Brain microvascular endothelial cell (primary cell): ENCODE data around the gene CD1B.

Experiments
- DNase-seq: peaks from one replicate; pipeline ENCODE4 v3.0.0-alpha.2; 2020
- H3K27ac ChIP-seq: fragments of 250-450 bp; sonication (Bioruptor Pico); 2 replicates; pipeline ENCODE4 v1.5.1; 2020; ENCODE audit warnings: mild to moderate bottlenecking, moderate library complexity
- H3K27me3 ChIP-seq: fragments of 250-450 bp; sonication (Bioruptor Pico); replicated peaks from 2 replicates; pipeline ENCODE4 v1.5.1; 2020; ENCODE audit warnings: mild to moderate bottlenecking
- H3K36me3 ChIP-seq: fragments of 250-450 bp; sonication (Bioruptor Pico); replicated peaks from 2 replicates; pipeline ENCODE4 v1.5.1; 2020; ENCODE audit warnings: mild to moderate bottlenecking
- H3K4me3 ChIP-seq: 2 replicates; pipeline ENCODE4 v1.5.1; 2011; ENCODE audit warnings: low read depth, mild to moderate bottlenecking, control low read depth, low read length, moderate library complexity
- CTCF ChIP-seq: IDR thresholded peaks from 2 replicates; pipeline ENCODE4 v1.5.1; 2011; ENCODE audit warnings: low read depth, mild to moderate bottlenecking, moderate library complexity, low read length, control low read depth, inconsistent platforms; ENCODE audit errors: missing control alignments
- in situ Hi-C: cut with HindIII; loops from 2 replicates; pipeline ENCODE4 v1.10.0; 2017; ENCODE audit warnings: low sequenced_read_pairs, low pct_ligation_motif_present

CD1B gene

GRCh38 chr1:158331106-158331425 is 265 bp downstream of the CD1B start:
- Histone ChIP-seq H3K27me3 (no peaks in the 10 kb centered on the region), H3K4me3 (no peak overlapping the region), H3K27ac (no peak overlapping the region), H3K36me3 (no peaks in the 10 kb centered on the region)
- no peak for TF ChIP-seq CTCF
- in situ Hi-C loops, result no loop called here
- DNase-seq, result no peak

- Histone ChIP-seq H3K36me3 (no peaks in the 10 kb centered on the region), H3K27ac (no peak overlapping the region), H3K4me3 (no peak overlapping the region), H3K27me3 (no peaks in the 10 kb centered on the region)
- in situ Hi-C loops, result no loop called here
- TF ChIP-seq CTCF, result no peak
- no peak for DNase-seq
Observed at GRCh38 chr1:158330391-158331105, 783 bp downstream of the CD1B start.

- no peak overlapping the region for H3K4me3 ChIP-seq
- TF ChIP-seq CTCF, result no peak
- H3K27ac ChIP-seq, result no peak overlapping the region
- H3K27me3 ChIP-seq, result no peaks in the 10 kb centered on the region
- in situ Hi-C loops, result no loop called here
- DNase-seq, result no peak
- no peaks in the 10 kb centered on the region for H3K36me3 ChIP-seq
Observed at GRCh38 chr1:158329733-158330132, 1.6 kb downstream of the CD1B start.

- no peak for TF ChIP-seq CTCF
- in situ Hi-C loops, result no loop called here
- DNase-seq, result no peak
Observed at GRCh38 chr1:158329300-158329699, 2.0 kb downstream of the CD1B start.

GRCh38 chr1:158328426-158328825 is 2.9 kb downstream of the CD1B start:
- Histone ChIP-seq H3K27ac (no peak overlapping the region), H3K36me3 (no peaks in the 10 kb centered on the region), H3K27me3 (no peaks in the 10 kb centered on the region), H3K4me3 (no peak overlapping the region)
- DNase-seq, result no peak
- no peak for TF ChIP-seq CTCF
- in situ Hi-C loops, result no loop called here

More at GRCh38 chr1:158329300-158329699, 2.0 kb downstream of the CD1B start:
- no peaks in the 10 kb centered on the region for H3K27me3 ChIP-seq
- no peaks in the 10 kb centered on the region for H3K36me3 ChIP-seq
- H3K4me3 ChIP-seq, result no peak overlapping the region
- no peak overlapping the region for H3K27ac ChIP-seq

- in situ Hi-C loops, result no loop called here
- no peaks in the 10 kb centered on the region for H3K27me3 ChIP-seq
- no peaks in the 10 kb centered on the region for H3K36me3 ChIP-seq
- TF ChIP-seq CTCF, result no peak
- no peak overlapping the region for H3K4me3 ChIP-seq
- DNase-seq, result no peak
- no peak overlapping the region for H3K27ac ChIP-seq
Observed at GRCh38 chr1:158327481-158327880, 3.9 kb downstream of the CD1B start.
